ENCODE results near the gene RALBP1.
"Not testable (repeated sequence)": the region's sequence is repeated elsewhere in the genome, so short reads cannot be mapped to it uniquely, and the experiment has no call there.

RALBP1 gene

DNA sequence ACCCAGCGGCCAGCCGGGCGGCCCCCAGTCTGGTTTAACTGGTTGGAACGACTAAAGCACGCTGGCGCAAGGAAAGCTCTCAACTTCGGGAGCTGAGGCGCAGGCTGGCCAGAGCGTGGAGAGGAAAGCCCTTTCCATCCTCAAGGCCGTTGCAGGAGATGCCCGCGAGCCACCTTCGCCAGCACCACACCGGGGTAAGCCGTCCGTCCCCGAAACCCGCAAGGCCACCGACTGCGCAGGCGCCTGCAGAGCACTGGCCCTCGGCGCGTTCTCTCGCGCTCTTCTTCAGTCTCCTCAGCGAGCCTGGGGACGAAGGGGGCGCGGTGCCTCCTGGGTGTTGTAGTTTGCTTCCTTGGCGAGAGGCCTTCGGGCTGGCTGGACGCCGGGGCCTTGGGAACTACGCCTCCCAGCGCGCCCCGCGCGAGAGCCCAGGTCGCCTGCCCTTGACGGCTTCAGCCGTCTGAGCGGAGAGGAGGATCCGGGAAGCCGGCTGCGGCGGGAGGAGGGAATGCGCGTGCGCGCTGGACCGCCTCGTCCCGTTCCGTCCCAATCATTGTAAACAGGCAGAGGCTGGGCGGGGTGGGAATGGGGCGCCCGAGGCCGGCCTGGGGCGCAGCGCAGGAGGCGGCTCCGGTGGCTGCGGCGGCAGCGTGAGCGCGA lies at the start of gene RALBP1:
RALBP1 (plus strand) TSS at position 531 of the 660 bp plus-strand sequence. CDS start 37,533 bp downstream, outside the sequence.
- DNase-seq (ENCODE audit: low spot score), result peak; percentile 98

DNA sequence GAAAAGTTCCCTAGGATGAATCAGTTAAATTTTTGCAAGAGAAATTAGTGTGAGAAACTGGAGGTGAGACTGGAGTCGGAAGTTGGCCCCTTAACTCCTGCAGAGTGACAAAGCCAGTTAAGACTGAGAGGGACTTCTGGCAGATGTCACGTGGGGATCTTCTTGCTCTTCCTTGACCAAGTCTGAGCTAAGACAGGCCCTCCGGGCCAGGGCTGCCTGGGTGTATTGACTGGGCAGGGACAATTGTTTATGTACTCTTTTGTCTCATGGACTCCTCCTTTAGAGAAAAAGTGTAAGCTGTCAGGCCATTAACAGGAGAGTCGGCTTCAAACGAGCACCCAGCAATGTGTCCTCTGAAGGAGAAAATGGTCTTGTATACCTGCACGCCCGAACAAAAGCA lies 48.6 kb upstream of the RALBP1 start:
- no peak for DNase-seq (ENCODE audit: low spot score)

DNA sequence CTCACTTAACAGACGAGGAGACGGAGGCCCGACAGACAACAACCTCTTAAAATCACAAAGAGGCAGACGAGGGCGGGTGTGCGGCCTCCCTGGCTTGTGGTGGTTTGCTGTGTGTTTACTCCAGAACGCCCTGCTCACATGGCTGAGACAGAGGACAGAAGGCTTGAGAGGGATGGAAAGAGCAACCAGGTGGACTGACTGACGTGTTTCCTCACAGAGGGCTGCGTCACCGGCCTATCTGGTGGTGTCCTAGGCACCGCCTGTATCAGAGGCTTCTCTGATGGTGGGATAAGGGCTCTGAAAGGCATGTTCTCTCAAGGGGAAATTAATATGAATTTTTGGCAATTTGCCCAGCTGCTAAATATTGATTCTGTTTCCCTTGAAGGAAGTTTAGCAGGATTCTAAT lies 47.0 kb upstream of the RALBP1 start:
- no peak for DNase-seq (ENCODE audit: low spot score)

DNA sequence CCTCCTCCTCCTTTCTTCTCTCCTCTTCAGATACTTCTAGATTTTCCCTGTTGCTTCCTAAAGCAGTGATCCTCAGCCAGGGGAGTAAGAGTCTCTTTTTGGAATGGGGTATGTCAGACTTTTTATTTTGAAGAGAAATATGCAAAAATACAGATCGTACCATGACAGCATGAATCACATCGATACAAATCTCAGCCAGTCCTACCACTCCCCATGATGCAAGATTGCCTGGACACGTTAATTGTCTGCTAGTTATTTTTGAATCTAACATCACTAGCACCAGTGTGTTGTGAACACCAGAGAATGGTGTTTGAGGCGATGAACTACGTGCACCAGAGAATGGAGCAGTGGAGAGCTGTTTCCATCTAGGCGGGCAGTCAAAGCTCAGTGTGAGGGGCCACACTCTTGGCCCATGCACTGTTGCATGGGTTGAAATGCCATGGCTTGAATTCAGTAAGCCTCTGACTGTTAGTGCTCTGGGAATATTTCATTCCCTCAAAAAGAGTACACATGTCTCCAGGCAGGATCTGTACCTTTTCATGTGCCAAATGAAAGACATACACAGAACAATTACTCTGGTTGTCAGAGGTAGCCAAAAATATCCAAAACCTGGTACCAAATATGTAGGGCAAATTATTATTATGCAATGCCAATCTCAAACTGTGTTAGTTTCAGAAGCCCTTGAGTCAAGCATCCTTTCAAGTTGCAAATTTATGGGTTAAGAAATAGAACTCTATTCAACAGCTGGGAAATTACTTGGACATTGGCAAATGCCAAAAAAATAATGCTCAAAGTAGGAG lies 46.3 kb upstream of the RALBP1 start:
- DNase-seq (ENCODE audit: low spot score), result no peak

DNA sequence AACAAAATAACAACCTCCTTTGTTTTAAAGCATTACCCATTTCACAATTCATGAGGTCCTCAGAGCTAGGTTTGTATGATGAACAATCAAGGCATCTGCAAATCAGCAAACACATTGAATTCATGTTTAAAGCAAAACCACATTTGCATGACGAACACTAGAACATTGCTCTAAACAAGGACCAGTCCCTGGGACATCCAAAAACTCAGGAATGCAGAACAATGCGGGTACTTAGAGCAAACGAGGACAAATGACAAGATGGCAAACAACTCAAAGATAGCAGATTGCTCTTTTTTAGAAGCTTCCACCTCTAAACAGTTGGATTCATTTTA lies 45.7 kb upstream of the RALBP1 start:
- DNase-seq (ENCODE audit: low spot score), result no peak

DNA sequence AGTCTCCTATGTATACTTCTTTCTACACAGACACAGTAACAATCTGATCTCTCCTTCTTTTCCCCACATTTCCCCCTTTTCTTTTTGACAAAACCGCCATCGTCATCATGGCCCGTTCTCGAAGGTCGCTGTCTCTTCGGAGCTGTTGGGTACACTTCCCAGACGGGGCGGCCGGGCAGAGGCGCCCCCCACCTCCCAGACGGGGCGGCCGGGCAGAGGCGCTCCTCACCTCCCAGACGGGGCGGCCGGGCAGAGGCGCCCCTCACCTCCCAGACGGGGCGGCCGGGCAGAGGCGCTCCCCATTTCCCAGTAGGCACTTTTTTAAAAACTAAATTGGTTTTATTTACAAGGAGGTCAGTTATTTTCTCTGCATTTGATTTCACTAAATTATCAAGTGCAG lies 45.0 kb upstream of the RALBP1 start:
- not testable (repeated sequence) for DNase-seq (ENCODE audit: low spot score)

DNA sequence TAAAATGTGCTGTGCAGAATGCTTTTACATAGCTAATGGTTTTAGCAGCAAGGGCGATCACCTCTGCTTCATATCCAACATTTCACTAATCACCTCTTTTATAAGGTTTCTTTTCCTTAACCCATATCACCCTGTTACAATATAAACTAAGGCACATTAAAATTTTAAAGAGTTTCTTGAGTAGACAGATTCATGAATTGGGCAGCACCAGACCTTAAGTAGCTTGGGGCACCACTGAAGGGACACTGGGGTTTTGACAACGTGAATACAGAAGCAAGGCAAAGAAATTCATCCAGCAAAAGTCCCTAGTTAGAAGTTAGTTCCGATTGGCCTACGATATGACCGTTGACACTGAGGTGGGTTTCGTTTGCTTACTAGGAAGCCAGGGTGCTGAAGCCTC lies 44.0 kb upstream of the RALBP1 start:
- DNase-seq (ENCODE audit: low spot score), result no peak

DNA sequence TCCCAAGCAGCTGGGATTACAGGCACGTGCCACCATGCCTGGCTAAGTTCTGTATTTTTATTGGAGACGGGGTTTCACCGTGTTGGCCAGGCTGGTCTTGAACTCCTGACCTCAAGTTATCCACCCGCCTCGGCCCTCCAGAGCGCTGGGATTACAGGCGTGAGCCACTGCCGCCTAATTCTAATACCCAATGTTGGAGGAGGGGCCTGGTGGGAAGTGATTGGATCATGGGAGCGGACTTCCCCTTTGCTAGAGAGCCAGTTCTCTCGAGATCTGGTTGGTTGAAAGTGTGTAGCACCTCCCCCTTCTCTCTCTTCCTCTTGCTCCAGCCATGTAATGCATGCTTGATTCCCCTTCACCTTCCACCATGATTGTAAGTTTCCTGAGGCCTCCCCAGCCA lies 42.2 kb upstream of the RALBP1 start:
- not testable (repeated sequence) for DNase-seq (ENCODE audit: low spot score)

DNA sequence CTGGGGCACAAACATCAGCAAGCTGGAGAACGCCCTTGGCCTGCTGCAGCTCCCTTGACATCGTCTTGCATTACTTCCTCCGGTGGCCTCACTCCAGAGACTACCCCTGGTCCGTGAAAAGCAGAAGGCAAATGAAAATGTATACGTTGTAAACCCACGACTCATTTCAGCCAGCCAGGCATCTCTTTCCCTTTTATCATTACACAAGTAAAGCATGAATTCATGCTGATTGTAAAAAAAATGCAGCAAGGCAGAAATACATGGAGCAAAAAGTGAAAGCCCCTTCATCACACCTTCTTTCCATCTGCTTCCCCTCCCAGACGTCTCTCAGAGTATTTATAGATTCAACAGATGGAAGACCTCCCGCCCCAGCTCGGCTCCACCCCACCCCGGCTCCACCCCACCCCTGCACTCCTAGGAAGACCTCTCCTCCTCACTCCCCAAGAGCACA lies 41.6 kb upstream of the RALBP1 start:
- DNase-seq (ENCODE audit: low spot score), result no peak

DNA sequence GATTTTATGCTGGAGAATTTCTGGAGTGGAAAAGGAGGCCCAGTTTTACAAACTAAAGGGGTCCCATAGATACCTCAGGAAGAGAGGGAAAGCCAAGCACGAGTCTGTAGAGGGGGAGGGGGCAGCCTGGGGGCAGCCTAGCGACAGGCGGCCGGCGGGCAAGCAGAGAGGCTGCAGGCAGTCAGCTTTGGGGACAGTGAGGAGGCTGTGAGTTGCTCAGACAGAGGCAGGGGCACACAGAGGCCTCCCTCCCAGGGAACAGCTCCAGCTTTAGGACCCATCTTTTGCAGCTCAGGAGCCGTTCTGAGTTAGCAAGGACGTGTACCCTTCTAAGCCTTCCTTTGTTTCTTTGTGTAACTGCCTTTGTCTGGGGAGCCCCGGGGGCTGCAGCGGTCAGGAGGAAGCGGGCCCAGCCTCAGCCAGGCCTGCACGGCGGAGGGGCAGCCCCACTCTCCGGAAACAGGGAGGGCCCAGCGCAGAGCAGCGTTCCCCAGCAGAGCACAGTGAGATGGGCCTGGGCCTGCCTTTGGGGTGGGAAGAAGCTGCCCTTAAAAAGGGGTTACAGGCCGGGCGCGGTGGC lies 41.1 kb upstream of the RALBP1 start:
- no peak for DNase-seq (ENCODE audit: low spot score)

DNA sequence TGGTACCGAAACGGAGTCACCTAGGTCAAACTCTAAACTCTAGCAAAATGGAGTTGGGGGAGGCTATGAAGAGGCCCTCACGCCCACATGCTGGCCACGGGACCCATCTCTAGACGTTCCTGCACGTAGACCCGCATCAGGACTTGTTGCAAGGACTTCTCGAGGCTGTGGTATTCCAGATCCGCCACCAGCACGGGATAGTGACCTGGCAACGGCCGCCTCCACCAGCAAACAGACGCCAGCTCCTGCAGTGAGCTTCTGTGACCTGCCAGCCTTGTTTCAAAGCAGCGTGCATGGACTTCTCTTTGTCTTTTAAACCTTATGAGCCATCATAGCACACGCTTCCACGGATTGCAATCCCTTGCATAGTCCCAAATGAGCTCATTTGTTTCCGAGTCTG lies 40.3 kb upstream of the RALBP1 start:
- no peak for DNase-seq (ENCODE audit: low spot score)

DNA sequence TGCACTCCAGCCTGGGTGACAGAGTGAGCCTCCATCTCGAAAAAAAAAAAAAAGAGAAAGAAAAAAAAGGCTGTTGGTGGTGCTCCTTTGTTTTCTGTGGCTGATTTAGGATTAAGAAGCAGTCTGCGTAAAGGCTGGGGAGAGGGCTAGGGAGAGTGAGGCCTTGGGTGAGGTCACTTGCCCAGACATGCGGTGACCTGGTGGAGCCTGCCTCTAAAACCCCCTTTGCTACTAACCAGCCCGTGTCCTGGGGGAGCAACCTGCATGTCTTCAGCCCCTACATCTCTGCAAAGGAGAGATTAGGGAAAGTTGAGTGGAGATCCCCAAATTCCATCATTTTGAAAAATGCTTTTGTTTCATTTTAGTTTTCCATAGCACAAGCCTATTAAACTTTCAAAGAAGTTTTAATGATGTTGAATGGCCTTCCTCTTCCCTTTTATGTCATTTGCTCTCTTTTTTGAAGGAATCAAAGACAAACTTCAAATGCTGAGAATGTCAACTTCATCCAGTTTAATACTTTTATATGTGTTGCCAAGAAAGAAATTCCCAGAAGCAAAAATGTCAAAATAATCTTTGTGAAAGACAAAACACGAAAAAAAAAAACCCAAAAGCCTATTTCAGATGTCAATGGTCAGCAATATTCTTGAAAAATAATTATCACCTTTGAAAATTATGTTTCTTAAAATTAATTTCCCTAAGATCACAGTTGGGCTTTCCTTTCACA lies 38.9 kb upstream of the RALBP1 start:
- no peak for DNase-seq (ENCODE audit: low spot score)

DNA sequence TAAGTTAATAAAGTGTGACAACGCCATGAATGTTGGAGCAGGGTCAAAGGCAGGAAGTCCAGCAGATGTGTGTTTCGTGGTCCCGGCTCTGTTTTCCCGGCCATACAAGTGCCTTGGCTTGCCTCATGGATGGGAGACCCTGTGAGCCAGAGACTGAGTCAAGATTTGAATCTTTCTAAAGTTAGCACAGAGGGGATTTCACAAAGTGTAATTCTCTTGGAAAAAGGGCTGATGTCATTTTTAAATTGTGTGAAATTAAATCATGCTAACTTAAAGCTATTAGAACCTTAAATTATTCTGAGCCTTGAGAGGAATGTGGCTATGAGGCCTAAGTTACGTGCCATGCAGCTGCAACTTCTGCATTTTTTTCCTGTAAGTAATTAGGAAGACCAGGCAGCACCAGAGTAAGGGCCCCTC lies 38.3 kb upstream of the RALBP1 start:
- no peak for DNase-seq (ENCODE audit: low spot score)

DNA sequence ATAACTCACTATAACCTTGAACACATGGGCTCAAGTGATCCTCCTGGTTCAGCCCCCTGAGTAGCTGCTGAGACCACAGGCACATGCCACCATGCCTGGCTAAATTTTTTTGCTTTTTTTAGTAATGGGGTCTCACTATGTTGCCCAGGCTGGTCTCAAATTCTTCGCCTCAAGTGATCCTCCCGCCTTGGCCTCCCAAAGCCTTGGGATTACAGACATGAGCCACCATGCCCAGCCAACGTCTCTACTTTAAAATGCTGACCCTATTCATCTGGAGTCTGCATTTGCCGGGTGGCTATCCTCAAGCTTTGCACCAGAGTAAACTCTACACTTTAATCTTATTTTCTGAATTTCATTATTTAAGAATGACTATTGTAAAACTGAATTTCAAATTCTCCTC lies 37.6 kb upstream of the RALBP1 start:
- no peak for DNase-seq (ENCODE audit: low spot score)

DNA sequence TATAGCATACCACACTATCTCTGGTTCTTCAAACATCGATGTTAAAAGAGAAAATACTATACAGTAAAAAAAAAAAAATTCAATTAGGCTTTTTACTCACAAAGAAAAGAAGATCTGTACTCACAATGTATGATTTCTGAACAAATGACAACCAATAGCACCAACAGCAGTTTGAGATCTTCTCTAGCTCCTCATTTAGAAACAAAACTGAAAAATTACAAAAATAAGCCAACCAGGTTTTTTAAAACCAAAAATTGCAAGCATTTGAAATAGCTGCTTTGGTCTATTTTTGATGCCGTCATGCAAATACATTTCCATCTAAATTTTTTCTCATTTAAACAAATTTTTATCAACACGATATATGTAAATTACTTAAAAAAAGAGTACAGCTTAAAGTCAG lies 34.3 kb upstream of the RALBP1 start:
- DNase-seq (ENCODE audit: low spot score), result no peak

DNA sequence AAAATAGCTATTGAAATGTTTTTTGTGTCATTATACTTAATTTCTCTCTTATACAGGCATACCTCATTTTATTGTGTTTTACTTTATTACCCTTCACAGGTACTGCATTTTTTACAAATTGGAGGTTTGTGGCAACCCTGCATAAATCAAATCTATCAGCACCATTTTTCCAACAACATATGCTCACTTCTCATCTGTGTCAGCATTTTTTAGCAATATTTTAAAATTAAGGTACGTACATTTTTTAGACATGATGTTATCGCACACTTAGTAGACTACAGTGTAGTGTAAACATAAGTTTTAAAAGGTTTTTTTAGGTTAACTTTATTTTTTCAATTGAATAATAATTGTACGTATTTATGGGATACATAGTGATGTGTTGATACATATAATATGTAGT lies 30.8 kb upstream of the RALBP1 start:
- no peak for DNase-seq (ENCODE audit: low spot score)

DNA sequence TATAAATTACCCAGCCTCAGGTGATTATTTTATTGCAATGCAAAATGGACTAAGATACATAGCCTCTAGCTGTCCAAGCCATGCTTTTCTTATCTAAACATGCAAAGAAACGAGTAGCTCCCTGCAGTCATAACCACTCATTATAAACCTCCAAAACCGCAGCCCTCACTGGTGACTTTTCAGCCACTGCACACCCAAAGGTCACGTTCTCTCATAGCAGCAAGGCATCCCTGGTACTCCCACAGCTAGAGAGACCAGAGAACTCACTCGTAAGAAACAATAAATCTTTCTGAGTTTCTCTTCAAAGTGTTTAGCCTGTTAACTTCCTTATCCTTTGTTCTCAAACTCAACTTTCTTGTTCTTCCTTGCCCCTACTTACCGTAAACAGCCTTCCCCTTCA lies 28.5 kb upstream of the RALBP1 start:
- DNase-seq (ENCODE audit: low spot score), result no peak

DNA sequence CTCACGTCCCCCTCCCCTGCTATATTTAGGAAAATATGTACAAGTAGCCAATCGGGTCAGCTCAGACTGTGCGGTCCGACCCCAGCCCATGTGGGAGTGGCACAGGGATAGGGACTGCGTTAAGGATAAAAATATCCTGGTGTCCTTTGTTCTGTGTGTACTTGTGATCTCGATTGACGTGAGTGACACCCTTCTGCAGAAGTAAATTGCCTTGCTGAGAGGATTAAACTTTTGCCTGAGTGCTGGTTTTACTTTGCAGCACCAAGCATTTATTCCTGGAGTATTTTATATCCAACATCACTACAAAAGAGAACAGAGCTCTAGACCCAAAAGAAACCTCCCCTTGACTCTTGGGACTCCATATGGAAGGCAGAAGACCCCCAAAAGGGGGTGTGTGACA lies 28.0 kb upstream of the RALBP1 start:
- no peak for DNase-seq (ENCODE audit: low spot score)

DNA sequence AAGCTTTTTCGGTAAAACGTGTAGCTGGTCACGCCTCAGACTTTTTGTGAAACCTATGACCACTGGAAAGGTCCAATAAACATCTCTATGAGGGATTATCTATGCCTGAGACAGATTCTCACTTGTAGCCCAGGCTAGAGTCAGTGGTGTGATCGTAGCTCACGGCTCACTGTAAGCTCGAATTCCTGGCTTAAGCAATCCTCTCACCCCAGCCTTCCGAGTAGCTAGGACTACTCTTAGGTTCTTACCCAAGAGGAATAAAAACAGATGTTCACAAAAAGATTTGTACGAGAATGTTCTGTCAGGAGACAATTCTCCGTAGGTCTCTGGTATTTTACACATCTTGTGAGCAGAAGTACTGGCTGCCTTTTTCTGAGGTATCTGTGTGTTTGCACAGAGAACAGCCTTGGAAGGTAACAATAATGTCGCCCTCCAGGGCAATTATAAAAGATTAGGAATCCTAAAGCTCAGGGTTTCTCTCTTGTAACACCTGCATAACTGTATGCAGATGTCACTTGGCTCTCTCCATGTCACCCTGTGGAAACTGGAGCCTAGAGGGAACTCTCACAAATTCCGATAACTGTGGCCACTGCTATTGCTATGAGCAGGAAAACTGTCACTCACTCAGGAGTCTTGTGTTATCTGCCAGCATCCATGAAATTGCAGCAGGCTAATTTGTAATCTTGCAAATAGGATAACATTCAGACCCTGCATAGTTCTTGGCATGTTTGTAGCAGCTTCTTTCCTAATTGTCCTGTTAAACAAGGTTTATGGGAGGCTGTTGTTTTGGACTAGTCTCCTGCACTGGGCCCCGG lies 25.5 kb upstream of the RALBP1 start:
- DNase-seq (ENCODE audit: low spot score), result no peak

DNA sequence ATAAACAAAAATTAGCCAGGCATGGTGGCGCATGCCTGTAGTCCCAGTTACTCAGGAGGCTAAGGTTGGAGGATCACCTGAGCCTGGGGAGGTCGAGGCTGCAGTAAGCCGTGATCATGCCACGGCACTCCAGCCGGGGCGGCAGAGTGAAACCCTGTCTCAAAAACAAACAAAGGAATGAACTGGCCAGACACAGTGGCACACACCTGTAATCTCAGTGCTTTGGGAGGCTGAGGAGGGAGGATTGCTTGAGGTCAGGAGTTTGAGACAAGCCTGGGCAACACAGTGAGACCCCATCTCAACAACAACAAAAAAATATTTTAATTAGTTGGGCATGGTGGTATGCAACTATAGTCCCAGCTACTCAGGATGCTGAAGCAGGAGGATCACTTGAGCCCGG lies 24.4 kb upstream of the RALBP1 start:
- not testable (repeated sequence) for DNase-seq (ENCODE audit: low spot score)

DNA sequence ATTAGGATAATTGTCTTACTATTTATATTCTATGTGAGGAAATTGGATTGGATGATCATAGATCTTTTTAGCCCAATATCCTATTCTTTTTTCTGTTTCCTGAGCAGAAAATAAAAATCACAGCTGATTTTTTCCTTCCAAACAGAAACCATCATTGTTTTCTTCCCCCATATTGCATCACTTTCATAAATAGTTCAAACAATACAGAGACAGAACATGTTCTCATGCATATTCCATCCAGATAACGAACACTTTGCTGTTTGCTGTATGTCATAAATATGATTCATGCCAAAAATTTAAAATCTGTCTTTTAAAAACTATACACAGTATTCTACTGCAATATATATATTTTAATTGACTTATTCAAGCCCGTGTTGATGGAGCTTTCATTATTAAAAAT lies 22.0 kb upstream of the RALBP1 start:
- no peak for DNase-seq (ENCODE audit: low spot score)

All from hematopoietic multipotent progenitor cell treated with erythropoietin and hydrocortisone succinate and interleukin-3 and kit ligand, for 15 days (in vitro differentiated cells).